RWPE2 (cell line): Measurements from ENCODE around the gene NVL.

Source experiments
- ATAC-seq: fragments of 200-7000 bp; cut with Tn5 transposase; 3 replicates; pipeline ENCODE4 v1.9.1; 2021; ENCODE audit warnings: low read depth
- DNase-seq: peaks from one replicate; pipeline ENCODE4 v3.0.0-alpha.2; 2020; ENCODE audit warnings: low spot score
- H3K27ac ChIP-seq: fragments of 450-650 bp; 2 replicates; pipeline ENCODE4 v1.5.1; 2017; ENCODE audit warnings: mild to moderate bottlenecking; ENCODE audit not compliant: poor library complexity, severe bottlenecking
- H3K27me3 ChIP-seq: fragments of 250-450 bp; sonication (Bioruptor Pico); 2 replicates; pipeline ENCODE4 v1.5.1; 2021; ENCODE audit warnings: mild to moderate bottlenecking, moderate library complexity; ENCODE audit not compliant: insufficient read depth, poor library complexity, severe bottlenecking
- H3K36me3 ChIP-seq: fragments of 250-450 bp; sonication (Bioruptor Pico); 2 replicates; pipeline ENCODE4 v1.5.1; 2020; ENCODE audit warnings: low read depth, mild to moderate bottlenecking, moderate library complexity
- H3K4me1 ChIP-seq: fragments of 250-450 bp; sonication (Bioruptor Pico); 2 replicates; pipeline ENCODE4 v1.5.1; 2021; ENCODE audit warnings: mild to moderate bottlenecking, moderate library complexity; ENCODE audit not compliant: insufficient read depth, poor library complexity, severe bottlenecking
- H3K4me3 ChIP-seq: fragments of 250-450 bp; sonication (Bioruptor Pico); 2 replicates; pipeline ENCODE4 v1.5.1; 2021; ENCODE audit warnings: mild to moderate bottlenecking, moderate library complexity; ENCODE audit not compliant: severe bottlenecking
- H3K9me3 ChIP-seq: fragments of 250-450 bp; sonication (Bioruptor Pico); 2 replicates; pipeline ENCODE4 v1.5.1; 2021; ENCODE audit warnings: mild to moderate bottlenecking, moderate library complexity; ENCODE audit not compliant: severe bottlenecking
- CTCF ChIP-seq: fragments of 450-650 bp; IDR thresholded peaks from one replicate; pipeline ENCODE4 v1.5.1; 2017; ENCODE audit warnings: mild to moderate bottlenecking, moderate library complexity; ENCODE audit not compliant: poor library complexity, severe bottlenecking

The NVL gene

DNA sequence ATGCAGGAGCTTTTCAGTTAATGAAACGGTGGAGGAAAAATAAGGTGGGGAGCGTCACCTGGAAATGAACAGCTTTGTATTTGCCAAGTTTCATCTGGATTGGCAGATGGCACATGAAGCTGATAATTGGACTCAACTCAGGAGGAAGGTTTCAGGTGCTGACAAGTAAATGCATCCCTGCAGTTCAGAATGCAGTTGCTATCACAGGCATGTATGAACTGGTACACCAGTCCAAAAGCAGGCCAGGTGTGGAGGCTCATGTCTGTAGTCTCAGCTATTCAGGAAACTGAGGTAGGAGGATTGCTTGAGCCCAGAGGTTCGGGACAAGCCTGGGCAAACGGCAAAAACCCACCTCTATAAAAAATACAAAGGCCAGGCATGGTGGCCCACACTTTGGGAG, 131.4 kb downstream of the NVL start:
- ATAC-seq (no peak), DNase-seq (no peak)
- H3K9me3 ChIP-seq, result no peaks in the 10 kb centered on the region
- no peaks in the 10 kb centered on the region for H3K4me1 ChIP-seq
- TF ChIP-seq CTCF, result no peak
- no peak overlapping the region for H3K4me3 ChIP-seq
- no peak overlapping the region for H3K27ac ChIP-seq
- no peaks in the 10 kb centered on the region for H3K36me3 ChIP-seq
- no peaks in the 10 kb centered on the region for H3K27me3 ChIP-seq

DNA sequence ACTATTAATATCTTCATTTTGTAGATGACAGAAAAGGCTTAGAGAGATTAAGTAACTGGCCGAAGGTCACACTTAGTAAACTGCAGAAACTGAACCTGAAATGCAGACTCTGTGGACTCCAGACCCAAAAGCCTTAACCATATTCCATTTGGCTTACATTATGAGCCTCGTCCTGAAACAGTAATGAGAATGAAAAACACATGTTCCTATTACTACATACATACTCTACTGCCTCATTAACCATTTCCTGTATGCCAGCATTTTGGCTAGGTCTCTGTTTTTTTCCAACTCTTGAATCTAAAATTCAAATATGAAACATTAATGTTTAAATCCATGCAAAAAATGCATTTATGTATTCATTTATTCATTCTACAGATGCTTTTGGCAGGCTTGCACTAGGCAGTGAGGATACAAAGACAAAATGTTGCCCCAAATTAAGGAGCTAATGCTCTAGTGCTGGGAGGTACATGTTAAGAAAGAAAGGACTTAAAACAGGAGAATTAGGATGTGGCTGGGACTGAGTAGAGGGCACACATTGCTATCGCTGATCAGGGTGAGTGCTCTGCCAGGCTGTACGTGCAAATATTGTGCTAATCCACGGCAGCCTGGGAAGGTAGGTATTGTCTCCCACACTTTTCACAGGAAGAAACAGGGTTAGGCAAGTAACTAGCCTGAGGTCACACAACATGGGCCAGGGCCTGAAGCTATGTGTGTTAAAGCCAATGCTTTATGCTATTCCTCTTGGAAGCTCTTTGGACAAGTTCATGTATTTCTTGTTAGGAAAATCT, 133.0 kb downstream of the NVL start:
- no peaks in the 10 kb centered on the region for H3K4me1 ChIP-seq
- H3K36me3 ChIP-seq, result no peaks in the 10 kb centered on the region; the same call in 1 of the 2 replicates
- no peak overlapping the region for H3K4me3 ChIP-seq
- no peak overlapping the region for H3K27ac ChIP-seq
- no peak for ATAC-seq
- no peaks in the 10 kb centered on the region for H3K9me3 ChIP-seq
- no peak for DNase-seq
- no peak for TF ChIP-seq CTCF
- no peaks in the 10 kb centered on the region for H3K27me3 ChIP-seq

DNA sequence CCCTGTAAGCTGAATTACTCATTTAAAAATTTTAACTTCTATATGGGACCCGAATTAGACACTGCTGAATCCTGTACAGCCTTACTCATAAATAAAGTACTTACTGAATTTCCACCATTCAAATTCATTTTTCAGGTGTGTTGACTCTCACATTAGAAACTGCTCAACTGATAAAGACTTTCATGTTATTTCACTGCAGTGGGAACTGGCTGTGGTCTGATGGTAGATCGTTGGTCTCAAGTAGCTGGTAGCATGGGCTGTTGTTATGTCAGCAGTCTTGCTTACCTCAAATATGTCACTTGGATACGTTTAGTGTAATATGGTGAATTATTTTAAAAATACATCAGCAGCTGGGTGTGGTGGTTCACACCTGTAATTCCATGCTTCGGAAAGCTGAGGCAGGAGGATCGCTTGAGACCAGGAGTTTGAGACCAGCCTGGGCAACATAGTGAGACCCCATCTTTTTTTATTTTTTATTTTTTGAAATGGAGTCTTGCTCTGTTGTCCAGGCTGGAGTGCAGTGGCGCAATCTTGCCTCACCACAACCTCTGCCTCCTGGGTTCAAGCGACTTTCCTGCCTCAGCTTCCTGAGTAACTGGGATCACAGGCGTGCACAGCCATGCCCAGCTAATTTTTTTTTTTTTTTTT, 136.5 kb downstream of the NVL start:
- DNase-seq (no peak), ATAC-seq (no peak)
- Histone ChIP-seq H3K36me3 (peaks cover 8% of the 10 kb centered on the region; the same call in 1 of the 2 replicates), H3K27me3 (no peaks in the 10 kb centered on the region), H3K27ac (no peak overlapping the region), H3K4me1 (no peaks in the 10 kb centered on the region), H3K4me3 (no peak overlapping the region), H3K9me3 (no peaks in the 10 kb centered on the region)
- TF ChIP-seq CTCF, result no peak

- Histone ChIP-seq H3K4me1 (no peaks in the 10 kb centered on the region), H3K27ac (no peak overlapping the region), H3K36me3 (peaks cover 8% of the 10 kb centered on the region; the same call in 1 of the 2 replicates), H3K27me3 (no peaks in the 10 kb centered on the region), H3K9me3 (no peaks in the 10 kb centered on the region), H3K4me3 (no peak overlapping the region)
- ATAC-seq, result no peak
- no peak for TF ChIP-seq CTCF
- no peak for DNase-seq
Measured at GRCh38 chr1:224192082-224192788, 137.7 kb downstream of the NVL start.
